UCSD-AML1 (cell line): Measurements from ENCODE around the gene GREM2.

Experiments used
- DNase-seq: peaks from one replicate; lab custom pipeline; 2025; ENCODE audit not compliant: unreplicated experiment; lab: John Stamatoyannopoulos, UW

The GREM2 gene

GRCh38 chr1:240611228-240611618 is 732 bp downstream of the GREM2 start:
- DNase-seq, result no peak

- DNase-seq, result no peak
Measured at GRCh38 chr1:240610636-240611035, 1.3 kb downstream of the GREM2 start.

- DNase-seq, result no peak
Measured at GRCh38 chr1:240609527-240610060, 2.4 kb downstream of the GREM2 start.

DNA sequence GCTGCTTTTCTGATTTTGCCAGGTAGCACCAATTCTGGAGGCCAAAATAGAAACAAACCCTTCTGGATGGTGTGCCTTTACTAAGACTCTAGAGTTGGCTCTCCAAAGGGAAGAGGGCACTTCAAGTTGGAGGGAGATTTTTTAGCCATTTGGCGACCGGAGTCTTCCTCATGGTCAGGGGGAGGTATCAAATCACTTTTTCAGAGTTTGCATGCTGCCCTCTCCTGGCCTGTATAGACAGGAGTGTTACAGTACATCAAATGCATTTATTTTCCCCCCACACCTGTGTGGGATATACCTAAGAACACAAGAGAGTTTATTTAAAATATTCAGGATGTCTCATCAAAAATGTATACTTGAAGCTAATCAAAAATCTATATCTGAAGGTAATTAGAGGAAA is 3.2 kb downstream of the GREM2 start:
- no peak for DNase-seq

DNA sequence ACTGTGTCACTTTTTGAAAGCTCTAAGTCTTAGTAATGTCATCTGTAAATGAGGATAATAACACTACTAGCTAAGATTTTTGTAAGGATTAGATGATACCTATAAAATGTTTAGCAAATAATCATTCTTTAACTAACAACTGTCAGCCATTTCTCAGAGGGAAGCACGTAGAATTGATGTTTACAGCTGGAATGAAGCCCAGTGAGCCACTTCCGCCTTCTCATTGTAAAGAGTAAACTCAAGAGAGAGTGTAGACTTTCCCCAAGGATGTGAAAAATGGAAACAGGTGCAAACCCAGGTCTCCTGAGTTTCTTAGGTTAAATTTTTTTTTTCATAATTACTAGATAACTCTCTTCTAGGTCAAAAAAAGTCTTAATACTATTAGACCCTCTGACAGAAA is 4.9 kb downstream of the GREM2 start:
- no peak for DNase-seq

- DNase-seq, result no peak
Measured at GRCh38 chr1:240602189-240602588, 9.8 kb downstream of the GREM2 start.

DNA sequence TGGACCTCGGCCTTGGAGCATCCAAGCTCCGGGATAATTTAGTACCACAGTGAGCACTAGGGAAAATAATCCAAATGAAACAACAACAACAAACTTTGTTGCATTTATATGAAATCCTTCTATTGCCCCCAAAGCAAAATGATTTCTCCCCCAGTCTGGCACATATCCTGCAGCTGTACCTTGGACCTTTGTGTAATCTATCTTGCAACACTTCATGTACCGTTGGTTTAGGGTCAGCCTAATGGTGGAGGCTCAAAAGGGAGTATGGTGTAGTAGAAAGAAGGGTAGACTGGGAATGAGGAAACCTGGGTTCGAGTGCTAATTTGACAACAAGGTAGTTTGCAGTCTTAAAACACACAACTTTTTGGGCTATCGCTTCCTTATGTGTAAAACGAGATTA is 12.1 kb downstream of the GREM2 start:
- DNase-seq, result no peak

- DNase-seq, result no peak
Measured at GRCh38 chr1:240599299-240599698, 12.7 kb downstream of the GREM2 start.

- DNase-seq, result no peak
Measured at GRCh38 chr1:240598216-240599001, 13.5 kb downstream of the GREM2 start.

- no peak for DNase-seq
Measured at GRCh38 chr1:240597153-240597745, 14.7 kb downstream of the GREM2 start.

DNA sequence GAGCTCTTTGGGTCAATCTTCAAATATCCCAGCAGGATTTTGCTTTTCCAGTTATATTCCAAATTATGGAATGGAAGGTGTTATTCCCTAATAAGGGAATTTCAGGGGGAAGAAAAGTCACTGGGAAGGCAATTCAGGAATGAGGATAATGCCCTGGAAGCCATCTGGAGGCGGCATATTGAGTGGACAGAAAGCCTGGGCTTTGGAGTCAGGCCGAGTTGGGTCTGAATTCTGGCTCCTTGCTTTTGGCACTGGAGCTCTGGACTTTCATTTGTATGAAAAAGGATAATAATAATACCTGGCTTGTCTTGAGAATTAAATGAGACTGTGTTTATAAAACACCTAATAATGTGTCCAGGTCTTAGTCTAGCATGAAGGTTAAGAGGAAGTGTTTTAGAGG is 16.5 kb downstream of the GREM2 start:
- no peak for DNase-seq

GRCh38 chr1:240591564-240591963 is 20.4 kb downstream of the GREM2 start:
- DNase-seq, result no peak

DNA sequence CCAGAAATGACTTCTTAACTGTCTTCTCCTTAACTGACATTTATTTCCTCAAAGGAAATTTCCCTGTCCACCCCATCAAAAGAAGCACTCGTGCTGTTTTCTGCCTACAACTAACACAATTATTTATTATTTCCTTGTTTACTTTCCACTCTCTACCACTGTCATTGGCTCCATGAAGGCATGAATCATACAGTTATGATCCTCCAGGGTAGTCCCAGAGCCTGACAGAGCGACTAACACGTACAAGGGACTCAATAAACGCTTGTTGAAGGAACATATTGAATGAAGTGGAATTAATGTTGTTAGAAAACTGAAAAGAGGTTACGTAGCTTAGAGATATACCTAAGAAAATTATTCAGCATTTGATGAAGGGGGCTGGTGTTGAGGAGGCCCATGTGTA is 20.9 kb downstream of the GREM2 start:
- DNase-seq, result no peak

GRCh38 chr1:240589585-240590110 is 22.3 kb downstream of the GREM2 start:
- no peak for DNase-seq

DNA sequence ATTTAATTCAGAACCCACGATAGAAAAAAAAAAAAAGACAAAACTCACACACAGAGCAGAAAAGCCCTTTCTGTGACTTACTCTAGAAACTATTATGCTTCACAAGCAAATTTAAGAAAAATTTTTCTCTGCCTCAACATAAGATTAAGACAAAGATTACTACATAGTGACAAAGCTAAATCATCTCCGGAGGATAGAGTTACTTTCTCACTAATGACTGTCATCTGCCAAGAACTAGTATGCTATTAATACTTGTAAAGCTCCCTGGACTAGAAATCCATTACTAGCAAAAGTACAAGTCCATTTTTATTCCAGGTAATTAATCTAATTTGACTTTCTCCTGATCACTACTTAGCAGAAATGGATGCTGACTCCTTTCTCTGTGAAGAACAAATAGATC is 25.9 kb downstream of the GREM2 start:
- no peak for DNase-seq

- DNase-seq, result no peak
Measured at GRCh38 chr1:240582953-240583352, 29.0 kb downstream of the GREM2 start.

DNA sequence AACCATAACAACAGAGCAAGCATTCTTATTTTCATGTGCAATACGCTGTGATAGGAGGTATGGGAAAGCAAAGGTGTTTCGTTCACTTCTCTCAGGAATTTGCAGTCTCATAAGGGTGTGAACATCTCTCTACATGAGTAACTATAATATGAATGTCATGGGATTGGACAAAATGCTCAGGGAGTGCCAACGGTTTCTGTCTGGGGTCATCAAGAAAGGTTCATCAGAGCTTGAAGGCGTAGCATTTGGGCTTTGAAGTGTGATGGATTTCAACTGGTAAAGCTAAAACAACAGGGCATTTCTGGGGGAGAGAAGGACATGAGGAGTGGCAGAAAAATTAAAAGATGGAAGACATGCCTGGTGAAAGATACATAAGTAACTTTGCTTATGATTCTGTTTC is 32.4 kb downstream of the GREM2 start:
- no peak for DNase-seq

- DNase-seq, result no peak
Measured at GRCh38 chr1:240577095-240577494, 34.9 kb downstream of the GREM2 start.

- DNase-seq, result no peak
Measured at GRCh38 chr1:240575981-240576662, 35.8 kb downstream of the GREM2 start.

DNA sequence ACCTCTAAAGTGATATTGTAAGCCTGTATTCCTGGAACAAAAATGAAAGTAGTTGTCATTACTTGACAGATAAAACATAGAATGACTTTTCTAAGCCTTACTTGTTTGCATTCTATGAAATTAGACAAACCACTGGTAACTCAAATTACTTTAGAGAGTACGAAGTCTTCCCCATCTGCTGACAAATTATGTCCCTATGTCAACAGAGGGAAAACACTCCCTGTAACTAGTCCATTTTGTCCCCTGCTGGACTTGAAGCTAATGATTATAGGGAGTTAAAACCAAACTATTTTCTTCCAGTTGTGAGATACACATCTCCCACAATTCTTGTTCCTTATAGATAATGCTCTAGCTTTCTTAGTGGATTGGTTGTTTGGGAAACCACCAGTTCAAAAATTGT is 39.6 kb downstream of the GREM2 start:
- no peak for DNase-seq

DNA sequence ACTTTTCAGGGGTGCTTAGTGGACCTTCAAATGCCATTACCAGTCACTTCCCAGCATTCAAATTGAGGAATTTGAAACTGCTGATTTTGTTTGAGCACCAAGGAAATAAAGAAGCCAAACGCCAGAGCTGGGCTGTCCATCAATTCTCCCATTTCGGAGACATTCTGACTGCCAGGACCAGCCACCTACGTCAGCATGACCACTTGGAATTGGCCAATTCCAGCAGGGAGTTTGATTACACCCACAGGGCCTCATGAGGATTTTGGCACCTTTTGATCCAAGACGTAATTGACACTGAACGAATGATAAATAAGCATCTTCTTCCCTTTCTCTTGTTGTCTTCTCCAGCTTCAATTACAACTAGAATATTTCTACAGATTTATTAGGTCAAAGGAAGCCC is 40.2 kb downstream of the GREM2 start:
- DNase-seq, result no peak

GRCh38 chr1:240567066-240567465 is 44.9 kb downstream of the GREM2 start:
- no peak for DNase-seq
